ENCODE results near the gene DLGAP1.
A peak's percentile ranks its signal among the peaks of the same experiment; 100 is the strongest.

Gene DLGAP1

GRCh38 chr18:3649135-3649632 is 805.9 kb downstream of the DLGAP1 start:
- no peak for DNase-seq

- no peak for DNase-seq
Observed at GRCh38 chr18:3648641-3649040, 806.5 kb downstream of the DLGAP1 start.

DNA sequence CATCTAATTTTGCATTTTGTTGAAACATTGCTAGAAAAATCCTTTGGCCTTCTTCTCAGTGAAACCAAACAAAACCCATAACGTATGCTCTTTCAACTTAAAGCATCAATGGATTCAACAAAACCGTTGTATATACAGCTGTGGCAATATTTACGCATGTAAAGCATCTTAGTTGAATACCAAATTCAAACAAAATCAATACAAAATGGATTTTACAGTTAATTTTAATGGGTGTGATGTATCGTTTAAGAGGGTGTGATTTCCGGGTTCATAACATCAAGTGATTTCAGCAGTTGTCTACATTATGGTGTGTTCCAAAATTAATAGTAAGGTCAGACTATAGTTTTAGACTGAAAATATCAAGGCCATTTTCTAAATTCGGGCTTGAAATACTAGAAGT is 806.9 kb downstream of the DLGAP1 start:
- DNase-seq: no peak

DNA sequence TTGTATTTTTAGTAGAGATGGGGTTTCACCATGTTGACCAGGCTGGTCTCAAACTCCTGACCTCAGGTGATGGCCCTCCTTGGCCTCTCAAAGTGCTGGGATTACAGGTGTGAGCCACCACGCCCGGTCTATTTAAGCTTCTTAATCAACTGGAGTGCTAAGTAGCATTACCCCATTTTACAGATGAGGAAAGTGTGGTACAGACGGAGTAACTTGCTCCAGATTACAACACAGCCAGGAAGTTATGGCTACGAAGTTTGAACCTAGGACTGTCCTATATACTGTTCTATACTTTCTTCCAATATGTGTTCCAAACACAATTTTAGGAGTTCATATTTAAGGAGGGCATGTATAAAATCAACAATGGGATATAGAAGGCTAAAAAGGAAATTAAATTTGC is 807.5 kb downstream of the DLGAP1 start:
- DNase-seq: no peak

DNA sequence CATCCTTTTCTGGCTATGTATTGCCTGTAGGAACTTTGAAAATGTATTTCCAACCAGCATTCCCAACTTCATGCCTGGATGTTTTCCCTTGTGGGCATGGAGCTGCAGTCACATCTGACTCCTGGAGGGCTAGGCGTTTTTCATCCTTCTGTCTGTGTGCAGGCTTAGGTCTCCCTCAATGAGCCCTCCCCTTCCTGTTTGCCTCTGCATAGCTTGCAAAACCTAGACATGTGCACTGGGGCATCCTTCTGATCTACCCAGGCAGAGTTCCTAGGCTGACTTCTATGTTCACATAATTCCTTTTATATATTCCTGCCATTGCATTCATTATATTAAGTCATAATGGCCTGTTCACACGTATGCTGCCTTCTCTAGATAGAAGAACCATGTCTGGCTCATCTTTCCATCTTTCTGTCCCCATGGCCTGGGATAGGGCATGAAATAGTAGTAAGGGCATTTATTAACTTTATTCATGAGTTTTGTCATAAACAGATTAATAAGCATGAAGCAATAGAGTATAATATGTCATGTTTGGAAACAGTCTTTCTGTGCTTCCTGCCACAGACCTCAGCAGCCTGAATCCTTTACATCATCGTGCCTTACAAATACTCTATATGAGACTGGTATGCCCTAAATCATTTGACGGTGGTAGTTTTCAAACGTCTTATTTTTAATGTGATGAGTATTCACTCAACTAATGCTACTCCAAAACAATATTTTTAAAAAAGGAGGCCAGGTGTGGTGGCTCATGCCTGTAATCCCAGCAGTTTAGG is 809.5 kb downstream of the DLGAP1 start:
- DNase-seq: no peak

DNA sequence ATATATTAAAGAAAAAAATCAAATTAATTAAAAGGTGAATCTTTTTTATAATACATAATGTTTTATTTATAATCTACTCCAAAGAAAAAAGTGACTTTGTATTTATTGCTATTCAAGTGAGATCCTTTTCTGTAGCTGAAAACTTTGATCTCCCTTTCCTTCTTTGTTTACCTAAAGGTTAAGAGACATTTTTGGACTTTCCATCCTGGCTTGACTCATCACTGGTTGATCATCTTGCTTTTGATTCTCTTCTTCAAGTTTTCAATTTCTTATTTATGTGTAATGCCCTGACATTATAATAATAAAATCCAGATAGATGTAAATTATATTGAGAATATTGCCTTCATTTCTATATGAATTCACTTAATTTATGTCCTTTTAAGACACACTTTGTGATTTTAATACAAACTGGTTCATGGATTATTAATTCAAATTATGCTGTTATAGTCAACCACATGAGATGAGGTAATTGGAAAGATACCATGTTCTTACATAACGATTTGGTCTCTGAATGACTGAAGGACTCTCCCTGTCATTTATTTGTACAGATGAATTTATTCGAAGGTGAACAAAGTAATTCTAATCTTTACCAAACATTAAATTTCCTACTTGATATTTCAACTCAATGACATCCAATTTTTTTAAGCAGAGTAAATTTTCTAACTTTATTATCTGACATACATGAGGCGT is 820.7 kb downstream of the DLGAP1 start:
- DNase-seq: no peak

DNA sequence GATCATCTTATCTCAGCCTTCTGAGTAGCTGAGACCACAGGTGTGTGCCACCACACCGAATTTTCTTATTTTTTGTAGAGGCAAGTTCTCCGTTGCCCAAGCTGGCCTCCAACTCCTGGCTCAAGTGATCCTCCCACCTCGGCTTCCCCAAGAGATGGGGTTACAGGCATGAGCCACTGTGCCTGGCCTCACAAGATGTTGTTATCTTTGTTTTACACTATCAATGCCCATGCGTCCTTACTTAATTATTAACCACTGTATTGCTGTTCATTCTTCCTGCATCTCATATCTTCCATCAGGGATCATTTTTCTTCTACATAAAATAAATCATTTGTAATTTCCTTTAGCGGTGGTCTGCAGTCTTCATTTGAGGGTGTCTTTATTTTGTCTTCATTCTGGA is 823.2 kb downstream of the DLGAP1 start:
- no peak for DNase-seq

DNA sequence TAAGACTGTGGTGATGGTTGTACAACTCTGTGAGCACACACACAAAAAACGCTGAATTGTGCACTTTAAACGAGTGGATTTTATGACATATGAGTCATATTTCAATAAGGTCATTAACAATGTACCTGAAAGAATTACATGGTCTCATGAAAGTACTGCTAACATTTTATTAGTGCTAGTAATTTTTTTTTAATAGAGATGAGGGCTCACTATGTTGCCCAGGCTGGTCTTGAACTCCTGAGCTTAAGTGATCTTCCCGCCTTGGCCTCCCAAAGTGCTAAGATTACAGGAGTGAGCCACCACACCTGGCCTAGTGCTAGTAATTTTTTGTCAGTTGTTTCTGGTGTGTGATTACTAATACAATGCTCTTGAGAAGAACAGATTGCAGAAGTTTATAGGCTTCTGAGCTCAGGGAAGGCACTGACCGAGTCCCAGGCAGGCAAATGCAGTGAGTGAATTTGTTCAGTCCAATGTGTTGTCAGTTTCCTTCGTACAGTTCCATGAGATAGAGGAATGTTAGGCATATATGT is 828.1 kb downstream of the DLGAP1 start:
- DNase-seq: no peak

DNA sequence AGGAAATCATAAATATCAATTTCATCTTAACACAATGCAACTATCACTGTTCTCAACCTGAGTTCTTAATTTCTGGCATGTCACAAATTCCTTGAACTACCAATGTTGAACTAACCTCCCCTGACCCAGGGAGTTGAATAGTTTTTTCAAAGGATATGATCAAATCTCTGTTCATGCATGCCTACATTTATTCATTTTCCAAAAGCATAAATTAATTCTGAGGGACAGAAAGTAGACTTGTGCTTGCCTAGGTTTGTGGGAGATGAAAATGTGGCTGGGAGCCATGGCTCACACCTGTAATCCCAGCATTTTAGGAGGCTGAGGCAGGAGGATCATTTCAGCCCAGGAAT is 829.4 kb downstream of the DLGAP1 start:
- no peak for DNase-seq

GRCh38 chr18:3624935-3625741 is 830.0 kb downstream of the DLGAP1 start:
- DNase-seq: peak; percentile 74

DNA sequence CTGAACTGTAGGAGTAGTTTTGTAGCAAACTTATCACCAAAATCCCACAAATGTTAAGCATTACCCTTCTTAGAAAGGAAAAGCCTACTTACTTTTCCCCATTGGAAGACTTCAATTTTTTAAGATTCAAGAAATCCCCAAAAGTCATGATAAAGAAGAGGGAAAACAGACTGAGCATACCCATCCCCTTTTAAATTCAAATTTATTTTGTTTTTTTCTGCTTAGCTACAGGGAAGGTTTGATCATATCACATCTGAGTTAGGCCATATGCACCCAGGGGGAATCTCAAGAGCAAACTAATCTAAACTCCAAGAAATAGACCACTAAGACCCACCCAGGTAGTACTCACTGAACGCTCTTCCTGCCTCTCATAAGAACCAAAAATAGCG is 830.6 kb downstream of the DLGAP1 start:
- DNase-seq: no peak

GRCh38 chr18:3623769-3624545 is 831.1 kb downstream of the DLGAP1 start:
- DNase-seq: peak; percentile 30

GRCh38 chr18:3620146-3621119 is 834.7 kb downstream of the DLGAP1 start:
- no peak for DNase-seq

- DNase-seq: no peak
Observed at GRCh38 chr18:3619746-3620145, 835.4 kb downstream of the DLGAP1 start.

DNA sequence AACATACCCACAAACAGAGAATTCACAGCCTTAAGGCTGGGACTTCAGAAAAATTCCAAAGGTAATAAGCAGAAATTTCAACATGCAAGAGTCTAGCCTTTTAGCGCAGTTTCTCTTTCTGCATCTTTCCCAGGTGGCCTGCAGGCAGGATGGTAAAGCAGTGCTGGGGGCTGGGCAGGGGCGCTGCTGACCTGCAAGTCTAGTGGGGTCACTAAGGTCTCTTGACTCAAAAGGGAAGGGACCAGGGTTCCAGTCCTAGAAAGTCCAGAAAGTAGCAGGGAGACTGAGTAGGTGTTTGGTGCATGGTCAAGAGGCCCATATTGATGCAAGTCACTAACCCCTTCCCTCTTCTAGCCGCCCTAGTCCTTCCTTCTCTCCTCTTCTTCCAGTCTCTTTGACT is 835.9 kb downstream of the DLGAP1 start:
- no peak for DNase-seq

DNA sequence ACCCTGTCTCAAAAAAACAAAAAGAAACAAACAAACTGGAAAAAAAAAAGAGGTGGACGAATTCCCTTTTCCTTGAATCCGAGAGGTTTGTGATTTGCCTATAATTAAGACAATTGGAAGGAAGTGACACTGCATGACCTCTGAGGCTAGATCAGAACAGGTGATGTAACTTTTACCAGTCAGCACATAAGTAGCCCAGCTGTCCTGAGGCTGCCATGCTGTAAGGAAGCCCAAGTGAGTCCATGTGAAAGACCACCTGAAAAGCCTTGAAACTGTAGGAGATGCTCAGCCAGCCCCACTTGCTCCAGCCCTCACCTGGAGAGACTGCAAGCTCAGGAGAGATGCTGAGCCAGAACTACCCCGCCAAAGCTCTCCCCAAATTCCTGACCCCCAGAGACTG is 838.4 kb downstream of the DLGAP1 start:
- DNase-seq: no peak

DNA sequence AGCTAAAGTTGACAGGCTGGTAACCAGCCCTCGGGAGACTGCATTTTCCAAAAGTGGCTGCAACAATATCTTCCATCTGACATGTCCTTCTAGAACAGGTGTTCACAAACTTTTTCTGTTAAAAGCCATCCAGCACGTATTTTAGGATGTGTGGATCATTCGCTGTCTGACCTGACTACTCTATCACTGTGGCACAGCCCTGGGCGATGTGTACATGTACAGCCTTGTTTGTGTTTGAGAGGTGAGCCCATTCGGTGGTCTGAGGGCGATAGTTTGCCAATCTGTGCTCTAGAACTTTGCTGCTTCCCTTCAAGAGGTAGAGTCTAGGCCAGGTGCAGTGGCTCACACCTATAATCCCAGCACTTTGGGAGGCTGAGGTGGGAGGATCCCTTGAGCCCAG is 839.0 kb downstream of the DLGAP1 start:
- DNase-seq: no peak

DNA sequence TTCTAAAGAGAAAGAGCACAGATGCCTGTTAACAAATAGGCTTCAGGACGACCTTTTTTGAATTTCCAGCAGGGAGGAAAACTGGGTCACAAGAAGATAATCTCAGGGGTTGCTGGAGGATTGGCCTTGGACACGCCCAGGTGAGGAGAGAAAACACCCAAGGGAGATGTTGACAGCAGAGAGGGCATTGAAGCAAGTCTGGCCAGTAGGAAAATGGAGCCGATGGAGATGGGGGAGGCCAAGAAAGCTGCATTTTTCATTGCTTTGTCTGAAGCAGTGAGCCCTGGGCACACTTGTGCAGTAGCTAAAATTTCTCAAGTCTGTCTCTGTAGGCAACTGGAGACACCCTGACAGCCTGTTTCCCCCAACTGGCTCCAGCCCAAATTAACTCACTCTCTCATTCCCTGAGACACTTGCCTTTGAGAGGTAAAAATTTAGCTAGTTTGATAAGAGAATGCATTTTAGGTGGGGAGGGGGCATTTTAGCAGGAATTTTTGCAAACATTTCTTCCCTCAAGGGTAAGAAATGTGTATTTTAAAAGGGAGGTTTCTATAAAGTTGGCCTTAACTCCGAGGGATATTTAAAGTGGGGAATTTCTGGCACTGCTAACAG is 839.6 kb downstream of the DLGAP1 start:
- no peak for DNase-seq

DNA sequence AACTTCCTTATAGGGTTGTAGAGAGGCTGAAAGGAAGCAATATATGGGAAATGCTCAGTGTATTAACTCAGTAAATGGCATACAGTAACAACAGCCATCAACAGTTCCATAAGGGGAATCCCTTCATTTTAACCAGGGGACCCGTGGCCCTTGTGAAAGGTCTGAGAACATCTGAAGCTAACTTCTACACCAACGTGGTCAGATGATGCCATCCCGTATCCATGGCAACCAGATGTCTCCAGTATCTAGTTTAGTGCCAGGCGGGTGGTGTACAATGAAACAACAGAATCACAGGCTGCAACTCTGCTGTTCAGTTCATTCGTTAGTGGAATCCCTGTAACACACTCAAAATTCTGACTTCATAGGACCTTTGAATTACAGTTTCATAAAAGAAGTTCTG is 842.8 kb downstream of the DLGAP1 start:
- peak; percentile 22 for DNase-seq

DNA sequence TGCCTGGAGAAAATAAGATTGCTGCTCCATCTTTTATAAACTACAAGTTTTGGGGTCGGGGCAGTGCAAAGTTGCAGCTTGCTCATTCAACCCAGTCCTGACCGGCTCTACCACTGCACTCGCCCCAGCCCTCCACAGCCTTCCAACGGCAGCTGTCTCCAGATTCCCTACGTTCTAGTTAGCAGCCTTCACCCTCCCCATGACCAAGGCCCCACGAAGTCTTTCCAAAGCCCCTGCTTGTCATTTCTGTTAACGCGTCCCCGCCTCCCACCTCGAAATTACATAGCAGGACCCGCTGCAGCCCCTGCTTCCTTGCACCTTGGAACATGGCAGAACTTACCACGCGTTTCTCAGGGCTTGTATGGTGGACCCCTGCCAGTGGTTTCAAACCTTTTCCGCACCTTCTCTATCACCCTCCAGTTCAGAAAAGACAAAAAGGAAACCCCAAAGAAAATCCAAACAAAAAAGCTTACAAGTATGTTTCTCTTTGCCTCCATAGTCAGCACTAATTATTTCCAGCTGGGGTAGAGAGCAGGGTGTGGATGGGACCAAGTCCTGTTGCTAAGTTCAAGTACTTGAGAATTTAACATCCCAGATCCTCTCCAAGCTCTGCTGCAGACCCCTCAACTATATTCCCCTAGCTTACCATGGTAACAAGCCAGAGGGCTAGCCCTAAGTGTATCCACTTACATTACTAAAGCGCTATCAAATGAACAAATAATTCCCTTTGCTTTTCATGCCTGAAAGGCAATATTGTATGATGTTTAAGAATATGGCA is 843.6 kb downstream of the DLGAP1 start:
- DNase-seq: no peak
